DND-41 (cell line): ENCODE measurements around the gene TPK1.
"Not testable (repeated sequence)": the region's sequence is repeated elsewhere in the genome, so short reads cannot be mapped to it uniquely, and the experiment has no call there.

Experiments used
- CTCF ChIP-seq: IDR thresholded peaks from 2 replicates; pipeline ENCODE4 v1.5.1; 2012; ENCODE audit warnings: borderline replicate concordance, low read length, moderate library complexity, mild to moderate bottlenecking; ENCODE audit not compliant: poor library complexity, severe bottlenecking; ENCODE audit errors: extremely low read depth
- EZH2 ChIP-seq: IDR thresholded peaks from 3 replicates; pipeline ENCODE4 v1.6.1; 2012; ENCODE audit warnings: borderline replicate concordance, low read depth, mild to moderate bottlenecking, moderate library complexity, low read length, inconsistent platforms; ENCODE audit not compliant: severe bottlenecking

GRCh38 chr7:144574753-144575152 is 261.1 kb downstream of the TPK1 start:
- TF ChIP-seq CTCF, EZH2: not testable (repeated sequence)
